HG03432 (cell line): Measurements from ENCODE around the gene CRACR2B.
A peak's percentile ranks its signal among the peaks of the same experiment; 100 is the strongest.

ENCODE experiments used
- ATAC-seq: cut with Tn5 transposase; IDR thresholded peaks from one replicate; pipeline ENCODE4 v1.9.1; 2021; ENCODE audit warnings: mild to moderate bottlenecking, moderate library complexity; ENCODE audit not compliant: unreplicated experiment

Gene CRACR2B

GRCh38 chr11:825366-826226 lies 2.1 kb upstream of the CRACR2B start:
- no peak for ATAC-seq

- ATAC-seq: no peak
Observed at GRCh38 chr11:826227-826621, 1.5 kb upstream of the CRACR2B start.

- ATAC-seq: no peak
Observed at GRCh38 chr11:826836-827145, 928 bp upstream of the CRACR2B start.

GRCh38 chr11:827146-827896 lies 398 bp upstream of the CRACR2B start:
- ATAC-seq: peak; percentile 26

GRCh38 chr11:828506-829175 lies 922 bp downstream of the CRACR2B start:
- ATAC-seq: no peak

- ATAC-seq: no peak
Observed at GRCh38 chr11:829176-829846, 1.6 kb downstream of the CRACR2B start.

- ATAC-seq: no peak
Observed at GRCh38 chr11:829847-830294, 2.2 kb downstream of the CRACR2B start.

- peak; percentile 33 for ATAC-seq
Observed at GRCh38 chr11:830295-831117, 2.8 kb downstream of the CRACR2B start.

GRCh38 chr11:831118-831864 lies 3.6 kb downstream of the CRACR2B start:
- ATAC-seq: no peak

- no peak for ATAC-seq
Observed at GRCh38 chr11:831961-832528, 4.3 kb downstream of the CRACR2B start.

- ATAC-seq: peak; percentile 42
Observed at GRCh38 chr11:832529-833113, 4.9 kb downstream of the CRACR2B start, which contains the start of gene CD151. TSS of gene CD151 (plus strand) at chr11:832952. CDS start at chr11:836070, 3,118 bp downstream.

GRCh38 chr11:833114-833791 lies 5.5 kb downstream of the CRACR2B start:
- ATAC-seq: peak; percentile 27

- no peak for ATAC-seq
Observed at GRCh38 chr11:833849-834311, 6.2 kb downstream of the CRACR2B start.

GRCh38 chr11:834371-835316 lies 6.9 kb downstream of the CRACR2B start:
- no peak for ATAC-seq

- ATAC-seq: no peak
Observed at GRCh38 chr11:836274-836673, 8.6 kb downstream of the CRACR2B start.

GRCh38 chr11:836700-837099 lies 9.0 kb downstream of the CRACR2B start:
- ATAC-seq: no peak
